RWPE2 (cell line): ENCODE data around the gene RAI1.

Experiments used
- ATAC-seq: fragments of 200-7000 bp; cut with Tn5 transposase; 3 replicates; pipeline ENCODE4 v1.9.1; 2021; ENCODE audit warnings: low read depth
- DNase-seq: peaks from one replicate; pipeline ENCODE4 v3.0.0-alpha.2; 2020; ENCODE audit warnings: low spot score
- H3K27ac ChIP-seq: fragments of 450-650 bp; 2 replicates; pipeline ENCODE4 v1.5.1; 2017; ENCODE audit warnings: mild to moderate bottlenecking; ENCODE audit not compliant: poor library complexity, severe bottlenecking
- H3K27me3 ChIP-seq: fragments of 250-450 bp; sonication (Bioruptor Pico); 2 replicates; pipeline ENCODE4 v1.5.1; 2021; ENCODE audit warnings: mild to moderate bottlenecking, moderate library complexity; ENCODE audit not compliant: insufficient read depth, poor library complexity, severe bottlenecking
- H3K36me3 ChIP-seq: fragments of 250-450 bp; sonication (Bioruptor Pico); 2 replicates; pipeline ENCODE4 v1.5.1; 2020; ENCODE audit warnings: low read depth, mild to moderate bottlenecking, moderate library complexity
- H3K4me1 ChIP-seq: fragments of 250-450 bp; sonication (Bioruptor Pico); 2 replicates; pipeline ENCODE4 v1.5.1; 2021; ENCODE audit warnings: mild to moderate bottlenecking, moderate library complexity; ENCODE audit not compliant: insufficient read depth, poor library complexity, severe bottlenecking
- H3K4me3 ChIP-seq: fragments of 250-450 bp; sonication (Bioruptor Pico); 2 replicates; pipeline ENCODE4 v1.5.1; 2021; ENCODE audit warnings: mild to moderate bottlenecking, moderate library complexity; ENCODE audit not compliant: severe bottlenecking
- H3K9me3 ChIP-seq: fragments of 250-450 bp; sonication (Bioruptor Pico); 2 replicates; pipeline ENCODE4 v1.5.1; 2021; ENCODE audit warnings: mild to moderate bottlenecking, moderate library complexity; ENCODE audit not compliant: severe bottlenecking
- TF ChIP-seq, protein P1 (sequence below): fragments of 450-650 bp; IDR thresholded peaks from one replicate; pipeline ENCODE4 v1.5.1; 2017; ENCODE audit warnings: mild to moderate bottlenecking, moderate library complexity; ENCODE audit not compliant: poor library complexity, severe bottlenecking

RAI1 gene

DNA sequence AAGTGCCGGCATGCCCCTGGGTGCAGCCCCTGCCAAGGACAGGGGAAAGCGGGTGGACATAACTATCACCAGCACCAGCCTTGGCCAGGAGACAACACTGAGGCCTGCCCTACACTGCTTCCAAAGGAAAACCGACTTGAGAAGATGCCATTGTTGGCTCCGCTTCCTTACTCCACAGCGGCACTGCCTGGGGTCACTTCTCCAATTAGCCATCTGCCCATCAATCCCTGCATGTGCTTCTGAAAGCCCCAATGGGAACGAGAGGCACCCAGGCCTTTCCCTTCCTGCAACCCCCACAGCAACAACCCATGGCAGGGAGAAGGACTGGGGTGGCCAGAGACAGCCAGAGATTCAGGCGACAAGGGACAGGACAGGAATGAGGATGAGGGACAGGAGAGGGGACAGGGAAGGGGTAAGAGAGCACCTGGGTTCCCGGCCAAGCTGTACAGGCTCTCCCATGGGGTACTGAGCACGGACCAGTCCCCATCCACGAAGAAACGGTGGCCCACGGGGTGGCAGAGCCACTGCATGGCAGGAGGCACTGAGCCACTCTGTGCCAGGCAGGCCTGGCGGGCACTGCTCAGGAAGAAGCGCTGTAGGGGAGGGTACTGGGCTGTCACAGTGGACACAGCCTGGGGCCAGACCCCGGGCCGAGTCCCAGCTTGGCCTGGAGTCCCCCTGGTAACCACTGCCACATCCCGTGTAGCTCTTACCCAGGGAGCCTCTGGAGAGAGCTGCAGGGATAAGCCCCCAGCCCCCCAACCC is 134.4 kb downstream of the RAI1 start:
- no peak for ATAC-seq
- Histone ChIP-seq H3K9me3 (no peaks in the 10 kb centered on the region), H3K4me1 (peaks cover 14% of the 10 kb centered on the region), H3K4me3 (no peak overlapping the region), H3K27me3 (no peaks in the 10 kb centered on the region), H3K27ac (peak overlapping the region; percentile 19), H3K36me3 (peaks cover 91% of the 10 kb centered on the region)
- no peak for DNase-seq
- TF ChIP-seq, protein P1, sequence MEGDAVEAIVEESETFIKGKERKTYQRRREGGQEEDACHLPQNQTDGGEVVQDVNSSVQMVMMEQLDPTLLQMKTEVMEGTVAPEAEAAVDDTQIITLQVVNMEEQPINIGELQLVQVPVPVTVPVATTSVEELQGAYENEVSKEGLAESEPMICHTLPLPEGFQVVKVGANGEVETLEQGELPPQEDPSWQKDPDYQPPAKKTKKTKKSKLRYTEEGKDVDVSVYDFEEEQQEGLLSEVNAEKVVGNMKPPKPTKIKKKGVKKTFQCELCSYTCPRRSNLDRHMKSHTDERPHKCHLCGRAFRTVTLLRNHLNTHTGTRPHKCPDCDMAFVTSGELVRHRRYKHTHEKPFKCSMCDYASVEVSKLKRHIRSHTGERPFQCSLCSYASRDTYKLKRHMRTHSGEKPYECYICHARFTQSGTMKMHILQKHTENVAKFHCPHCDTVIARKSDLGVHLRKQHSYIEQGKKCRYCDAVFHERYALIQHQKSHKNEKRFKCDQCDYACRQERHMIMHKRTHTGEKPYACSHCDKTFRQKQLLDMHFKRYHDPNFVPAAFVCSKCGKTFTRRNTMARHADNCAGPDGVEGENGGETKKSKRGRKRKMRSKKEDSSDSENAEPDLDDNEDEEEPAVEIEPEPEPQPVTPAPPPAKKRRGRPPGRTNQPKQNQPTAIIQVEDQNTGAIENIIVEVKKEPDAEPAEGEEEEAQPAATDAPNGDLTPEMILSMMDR: no peak

DNA sequence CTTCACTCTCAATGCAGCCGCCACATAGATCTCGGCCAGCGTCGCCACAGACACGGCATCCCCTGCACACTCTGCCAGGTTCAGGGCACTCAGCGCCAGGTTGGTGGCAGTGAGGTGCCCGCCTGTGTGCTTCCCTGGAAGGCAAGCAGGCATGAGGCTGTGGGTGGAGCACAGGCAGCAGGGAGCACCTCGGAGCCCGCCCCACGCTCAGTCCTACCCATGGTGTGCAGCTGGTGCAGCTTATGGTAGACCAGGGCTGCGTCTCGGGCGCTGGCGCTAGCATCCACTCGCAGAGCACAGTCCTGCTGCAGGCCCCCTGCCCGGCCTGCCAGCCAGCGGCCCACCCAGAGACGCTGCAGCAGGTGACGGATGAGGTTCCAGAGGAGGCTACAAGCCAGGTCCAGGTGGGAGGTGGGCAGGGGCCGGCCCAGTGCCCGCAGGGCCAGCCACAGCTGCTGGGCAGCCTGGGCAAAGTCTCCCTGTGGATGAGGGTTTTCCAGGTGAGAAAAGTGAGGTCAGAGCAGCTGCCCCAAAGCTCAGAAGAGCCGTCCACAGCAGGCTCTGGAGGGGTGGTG is 135.1 kb downstream of the RAI1 start:
- Histone ChIP-seq H3K27me3 (no peaks in the 10 kb centered on the region), H3K4me1 (peaks cover 19% of the 10 kb centered on the region), H3K27ac (no peak overlapping the region), H3K9me3 (no peaks in the 10 kb centered on the region), H3K4me3 (no peak overlapping the region), H3K36me3 (peaks cover 91% of the 10 kb centered on the region)
- ATAC-seq (no peak), DNase-seq (no peak)
- TF ChIP-seq, protein P1: no peak

DNA sequence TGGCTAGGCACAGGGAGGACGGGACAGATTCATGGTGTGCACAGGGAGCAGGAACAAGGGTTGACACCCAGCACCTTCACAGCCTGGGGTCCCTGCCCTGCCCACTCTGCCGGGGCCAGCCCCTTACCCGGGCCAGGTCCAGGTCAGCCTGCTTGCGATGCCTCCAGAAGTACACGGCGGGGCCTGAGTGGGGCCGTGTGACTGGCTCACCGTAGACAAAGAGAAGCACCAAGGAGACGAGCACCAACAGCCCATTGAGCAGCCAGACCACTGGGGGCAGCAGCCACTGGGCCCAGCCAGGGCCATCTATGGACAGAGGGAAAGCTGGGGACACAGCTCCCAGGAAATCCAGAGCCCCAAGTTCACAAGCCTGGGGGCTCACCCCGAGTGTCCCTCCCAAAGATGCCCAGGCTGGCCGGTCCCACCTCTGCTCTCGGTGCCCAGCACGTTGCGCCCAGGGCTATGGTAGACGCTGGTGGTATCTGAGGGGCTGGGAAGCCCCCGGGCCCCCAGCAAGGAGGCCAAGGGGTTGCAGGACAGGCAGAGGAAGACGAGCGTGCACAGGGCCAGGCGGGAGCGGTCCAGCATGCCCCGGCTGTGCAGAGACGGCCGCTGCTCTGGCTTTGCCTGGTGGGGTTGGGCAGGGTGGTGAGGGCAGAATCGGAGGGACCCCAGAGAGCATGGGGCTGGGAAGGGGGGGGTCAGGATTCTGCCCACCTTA is 135.7 kb downstream of the RAI1 start:
- Histone ChIP-seq H3K4me3 (no peak overlapping the region), H3K27ac (peak overlapping the region; percentile 16), H3K27me3 (no peaks in the 10 kb centered on the region), H3K36me3 (peaks cover 91% of the 10 kb centered on the region), H3K9me3 (no peaks in the 10 kb centered on the region), H3K4me1 (peaks cover 25% of the 10 kb centered on the region)
- ATAC-seq (no peak), DNase-seq (no peak)
- TF ChIP-seq, protein P1: no peak

DNA sequence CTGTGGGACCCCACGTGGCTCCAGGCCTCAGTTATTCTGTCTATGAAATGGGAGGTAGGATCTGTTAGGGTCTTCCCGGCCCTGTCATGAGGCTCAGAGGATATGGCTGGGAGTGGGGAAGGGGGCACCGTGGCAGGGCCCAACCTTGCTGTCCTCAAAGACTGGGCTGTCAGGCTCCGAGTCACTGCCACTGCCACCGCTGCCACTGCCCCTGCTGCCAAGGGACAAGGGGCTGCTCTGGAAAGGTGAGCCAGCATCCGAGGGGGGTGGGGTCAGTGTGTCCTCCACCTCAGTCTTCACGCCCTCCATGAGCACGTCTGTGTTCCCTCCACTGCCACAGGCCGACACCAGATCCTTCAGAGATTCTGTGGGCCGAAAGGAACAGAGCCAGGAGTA is 136.3 kb downstream of the RAI1 start:
- peak overlapping the region; percentile 16 for H3K27ac ChIP-seq
- TF ChIP-seq, protein P1: no peak
- H3K27me3 ChIP-seq: no peaks in the 10 kb centered on the region

More for the DNA sequence above, 136.3 kb downstream of the RAI1 start:
- Histone ChIP-seq H3K36me3 (peaks cover 91% of the 10 kb centered on the region), H3K4me3 (no peak overlapping the region), H3K4me1 (peaks cover 30% of the 10 kb centered on the region), H3K9me3 (no peaks in the 10 kb centered on the region)
- no peak for ATAC-seq
- DNase-seq: no peak
